Mesendoderm (in vitro differentiated cells): ENCODE measurements around the gene COA1.
A peak's percentile ranks its signal among the peaks of the same experiment; 100 is the strongest.

ENCODE experiments used
- DNase-seq: peaks from one replicate; pipeline ENCODE4 v3.0.0; 2013
- H2AK5ac ChIP-seq: 2 replicates; pipeline ENCODE4 v1.6.1; 2013; ENCODE audit warnings: low read length, inconsistent platforms
- H2BK120ac ChIP-seq: 2 replicates; pipeline ENCODE4 v1.6.1; 2013; ENCODE audit warnings: low read depth, mild to moderate bottlenecking, low read length, moderate library complexity, mixed read lengths
- H2BK15ac ChIP-seq: replicated peaks from 2 replicates; pipeline ENCODE4 v1.6.1; 2013; ENCODE audit warnings: low read depth, mild to moderate bottlenecking, moderate library complexity
- H2BK5ac ChIP-seq: 2 replicates; pipeline ENCODE4 v1.6.1; 2013; ENCODE audit warnings: low read length, inconsistent platforms
- H3K18ac ChIP-seq: 2 replicates; pipeline ENCODE4 v1.6.1; 2013; ENCODE audit warnings: mild to moderate bottlenecking, low read length, mixed read lengths
- H3K23ac ChIP-seq: one replicate; pipeline ENCODE4 v1.6.1; 2013; ENCODE audit warnings: low read length
- H3K27ac ChIP-seq: 2 replicates; pipeline ENCODE4 v1.5.1; 2013; ENCODE audit warnings: low read depth, mild to moderate bottlenecking, inconsistent platforms, low read length, moderate library complexity
- H3K27me3 ChIP-seq: 2 replicates; pipeline ENCODE4 v1.6.1; 2013; ENCODE audit warnings: low read length, control low read depth, mild to moderate bottlenecking, inconsistent platforms; ENCODE audit not compliant: insufficient read depth, poor library complexity
- H3K36me3 ChIP-seq: 2 replicates; pipeline ENCODE4 v1.6.1; 2013; ENCODE audit warnings: low read length, inconsistent platforms; ENCODE audit not compliant: control insufficient read depth, insufficient read depth
- H3K4ac ChIP-seq: one replicate; pipeline ENCODE4 v1.6.1; 2013; ENCODE audit warnings: low read depth, mild to moderate bottlenecking, low read length, moderate library complexity
- H3K4me1 ChIP-seq: 2 replicates; pipeline ENCODE4 v1.6.1; 2013; ENCODE audit warnings: low read depth, low read length, inconsistent platforms; ENCODE audit not compliant: control insufficient read depth
- H3K4me2 ChIP-seq: 2 replicates; pipeline ENCODE4 v1.6.1; 2013; ENCODE audit warnings: low read length
- H3K4me3 ChIP-seq: 2 replicates; pipeline ENCODE4 v1.5.1; 2013; ENCODE audit warnings: mild to moderate bottlenecking, low read length
- H3K56ac ChIP-seq: one replicate; pipeline ENCODE4 v1.6.1; 2013; ENCODE audit warnings: low read length
- H3K79me1 ChIP-seq: 2 replicates; pipeline ENCODE4 v1.6.1; 2013; ENCODE audit warnings: low read length, inconsistent platforms
- H3K79me2 ChIP-seq: 2 replicates; pipeline ENCODE4 v1.6.1; 2013; ENCODE audit warnings: mild to moderate bottlenecking, low read length; ENCODE audit not compliant: control insufficient read depth, insufficient read depth
- H3K9ac ChIP-seq: 2 replicates; pipeline ENCODE4 v1.6.1; 2013; ENCODE audit warnings: low read length, inconsistent platforms
- H4K5ac ChIP-seq: one replicate; pipeline ENCODE4 v1.6.1; 2013; ENCODE audit warnings: low read length
- H4K8ac ChIP-seq: one replicate; pipeline ENCODE4 v1.6.1; 2013; ENCODE audit warnings: low read depth, mild to moderate bottlenecking, control low read depth, low read length, moderate library complexity
- WGBS: extraction: QIAGEN DNeasy Blood & Tissue Kit; methylation state at CpG from one replicate; pipeline ENCODE4 v1.1.7; 2013; ENCODE audit warnings: low lambda C conversion rate, missing lambda C conversion rate; ENCODE audit not compliant: insufficient coverage; ENCODE audit errors: extremely low coverage; 5-methylcytosine and 5-hydroxymethylcytosine counted together

COA1 gene

DNA sequence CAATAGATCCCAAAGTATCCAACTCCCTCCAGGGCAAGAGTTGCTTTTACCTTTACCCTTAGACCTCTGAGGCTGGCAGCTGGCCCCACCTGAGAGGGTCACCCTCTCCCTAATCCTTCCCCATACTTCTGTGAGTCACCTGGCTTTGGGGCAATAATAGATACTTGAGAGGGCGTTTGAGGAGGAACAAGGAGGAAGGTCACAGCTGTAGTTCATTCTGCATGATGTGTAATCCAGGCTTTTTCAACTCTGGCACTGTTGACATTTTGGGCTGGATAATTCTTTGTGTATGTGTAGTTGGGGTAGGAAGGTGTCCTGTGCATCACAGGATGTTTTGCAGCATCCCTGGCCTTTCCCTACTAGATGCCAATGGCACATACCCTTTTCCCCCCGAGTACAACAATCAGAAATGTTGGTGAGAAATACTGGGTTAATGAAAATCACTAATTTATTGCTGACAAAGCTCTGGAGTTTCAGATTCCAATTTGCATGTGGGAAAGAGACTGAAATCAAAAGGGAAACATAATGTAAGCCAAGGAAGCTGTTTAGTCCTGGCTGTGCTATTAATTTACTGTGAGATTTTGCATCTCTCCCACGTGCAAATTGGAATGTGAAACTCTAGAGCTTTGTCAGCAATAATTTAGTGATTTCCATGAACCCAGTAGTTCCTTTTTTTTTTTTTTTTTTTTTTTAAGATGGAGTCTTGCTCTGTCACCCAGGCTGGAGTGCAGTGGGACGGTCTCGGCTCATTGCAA lies 32.8 kb upstream of the COA1 start:
- H2BK15ac ChIP-seq: no peak overlapping the region
- DNase-seq: no peak
- H3K56ac ChIP-seq: no peak overlapping the region
- H2BK5ac ChIP-seq: no peak overlapping the region
- no peak overlapping the region for H4K5ac ChIP-seq
- no peak overlapping the region for H2AK5ac ChIP-seq
- H4K8ac ChIP-seq: no peak overlapping the region
- H3K4me2 ChIP-seq: no peak overlapping the region
- no peak overlapping the region for H3K4ac ChIP-seq
- no peak overlapping the region for H3K27ac ChIP-seq
- H3K27me3 ChIP-seq: peaks cover 2% of the 10 kb centered on the region
- no peaks in the 10 kb centered on the region for H3K79me2 ChIP-seq
- no CpG with 5 or more reads among the region's 5 CpGs for WGBS
- H3K23ac ChIP-seq: no peak overlapping the region
- no peak overlapping the region for H3K18ac ChIP-seq
- no peaks in the 10 kb centered on the region for H3K79me1 ChIP-seq
- no peak overlapping the region for H3K9ac ChIP-seq
- H2BK120ac ChIP-seq: no peak overlapping the region
- H3K4me1 ChIP-seq: peaks cover 2% of the 10 kb centered on the region
- H3K4me3 ChIP-seq: no peak overlapping the region
- H3K36me3 ChIP-seq: no peaks in the 10 kb centered on the region

DNA sequence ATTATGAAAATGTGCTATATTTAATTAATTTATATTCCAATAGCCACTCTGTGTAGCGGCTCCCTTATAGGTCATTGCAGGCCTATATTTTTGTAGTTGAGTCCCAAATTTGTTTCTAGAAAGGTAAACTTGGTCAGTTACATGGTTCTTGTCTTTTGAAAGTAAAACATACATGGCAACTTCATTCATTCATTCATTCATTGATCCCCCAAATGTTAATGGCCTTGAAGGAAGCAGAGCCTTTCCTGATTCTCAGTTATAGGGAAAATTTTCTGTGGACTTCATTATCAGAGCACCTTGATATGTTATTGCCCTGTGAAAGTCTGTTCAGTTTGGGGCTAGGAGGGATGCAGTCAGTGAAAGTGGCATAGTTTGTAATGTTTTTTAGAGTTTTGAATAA lies 32.1 kb upstream of the COA1 start:
- H3K4ac ChIP-seq: no peak overlapping the region
- no peaks in the 10 kb centered on the region for H3K36me3 ChIP-seq
- no peak overlapping the region for H3K56ac ChIP-seq
- H3K27ac ChIP-seq: no peak overlapping the region
- no peak overlapping the region for H4K8ac ChIP-seq
- no peaks in the 10 kb centered on the region for H3K79me1 ChIP-seq
- no peak overlapping the region for H2BK120ac ChIP-seq
- no peak overlapping the region for H3K23ac ChIP-seq
- no peak overlapping the region for H2BK5ac ChIP-seq
- H2AK5ac ChIP-seq: no peak overlapping the region
- H3K27me3 ChIP-seq: peaks cover 2% of the 10 kb centered on the region
- peaks cover 2% of the 10 kb centered on the region for H3K4me1 ChIP-seq
- no peak overlapping the region for H4K5ac ChIP-seq
- no peak overlapping the region for H3K4me3 ChIP-seq
- H3K18ac ChIP-seq: no peak overlapping the region
- H3K79me2 ChIP-seq: no peaks in the 10 kb centered on the region
- no peak overlapping the region for H2BK15ac ChIP-seq
- no CpG with 5 or more reads among the region's 1 CpG for WGBS
- no peak for DNase-seq
- H3K9ac ChIP-seq: no peak overlapping the region
- H3K4me2 ChIP-seq: no peak overlapping the region

- H3K56ac ChIP-seq: no peak overlapping the region
- no peaks in the 10 kb centered on the region for H3K79me1 ChIP-seq
- no CpG with 5 or more reads among the region's 5 CpGs for WGBS
- H3K9ac ChIP-seq: no peak overlapping the region
- no peak overlapping the region for H3K4ac ChIP-seq
- peaks cover 2% of the 10 kb centered on the region for H3K27me3 ChIP-seq
- no peak for DNase-seq
- no peak overlapping the region for H3K27ac ChIP-seq
- no peaks in the 10 kb centered on the region for H3K79me2 ChIP-seq
- H4K8ac ChIP-seq: no peak overlapping the region
- H2BK5ac ChIP-seq: no peak overlapping the region
- H3K4me3 ChIP-seq: no peak overlapping the region
- no peak overlapping the region for H4K5ac ChIP-seq
- H2BK120ac ChIP-seq: no peak overlapping the region
- H3K36me3 ChIP-seq: no peaks in the 10 kb centered on the region
- peaks cover 2% of the 10 kb centered on the region for H3K4me1 ChIP-seq
- H3K18ac ChIP-seq: no peak overlapping the region
- H3K4me2 ChIP-seq: no peak overlapping the region
- no peak overlapping the region for H2BK15ac ChIP-seq
- no peak overlapping the region for H2AK5ac ChIP-seq
- H3K23ac ChIP-seq: no peak overlapping the region
Measured at GRCh38 chr7:43760861-43761260, 31.5 kb upstream of the COA1 start.

GRCh38 chr7:43758822-43759683 lies 29.7 kb upstream of the COA1 start:
- Histone ChIP-seq H3K4me2 (peak overlapping the region; percentile 81), H2AK5ac (no peak overlapping the region), H3K27me3 (peaks cover 2% of the 10 kb centered on the region), H3K23ac (no peak overlapping the region), H2BK120ac (no peak overlapping the region), H3K56ac (peak overlapping the region; percentile 81), H3K18ac (peak overlapping the region; percentile 69), H3K79me2 (no peaks in the 10 kb centered on the region), H3K36me3 (no peaks in the 10 kb centered on the region), H3K9ac (peak overlapping the region; percentile 71), H3K79me1 (no peaks in the 10 kb centered on the region), H3K4me1 (peaks cover 2% of the 10 kb centered on the region), H2BK15ac (no peak overlapping the region), H3K4ac (peak overlapping the region; percentile 46), H3K27ac (no peak overlapping the region), H3K4me3 (peak overlapping the region; percentile 58), H4K5ac (no peak overlapping the region), H2BK5ac (no peak overlapping the region), H4K8ac (no peak overlapping the region)
- DNase-seq: peak; percentile 40
- WGBS: no CpG with 5 or more reads among the region's 56 CpGs

GRCh38 chr7:43758029-43758821 lies 28.9 kb upstream of the COA1 start, which contains the start of gene BLVRA:
BLVRA (plus strand) TSS chr7:43758680; CDS start chr7:43771159, 12,479 bp downstream.
- H2BK5ac ChIP-seq: no peak within 1 kb of the TSS
- no CpG with 5 or more reads among the region's 67 CpGs for WGBS
- H3K79me1 ChIP-seq: no peaks in the 10 kb centered on the region
- peaks cover 2% of the 10 kb centered on the region for H3K4me1 ChIP-seq
- H2AK5ac ChIP-seq: no peak within 1 kb of the TSS
- peak within 1 kb of the TSS; percentile 71 for H3K9ac ChIP-seq
- no peak within 1 kb of the TSS for H3K27ac ChIP-seq
- H3K79me2 ChIP-seq: no peaks in the 10 kb centered on the region
- H3K36me3 ChIP-seq: no peaks in the 10 kb centered on the region
- peak within 1 kb of the TSS; percentile 58 for H3K4me3 ChIP-seq
- H4K8ac ChIP-seq: no peak within 1 kb of the TSS
- peak within 1 kb of the TSS; percentile 46 for H3K4ac ChIP-seq
- H2BK15ac ChIP-seq: no peak within 1 kb of the TSS
- no peak within 1 kb of the TSS for H2BK120ac ChIP-seq
- peaks cover 2% of the 10 kb centered on the region for H3K27me3 ChIP-seq
- DNase-seq: no peak
- peak within 1 kb of the TSS; percentile 81 for H3K56ac ChIP-seq
- H3K4me2 ChIP-seq: peak within 1 kb of the TSS; percentile 81
- no peak within 1 kb of the TSS for H4K5ac ChIP-seq
- peak within 1 kb of the TSS; percentile 69 for H3K18ac ChIP-seq
- H3K23ac ChIP-seq: no peak within 1 kb of the TSS
